Measurements from ENCODE around the gene CAPZB. TPM values are rescaled to one million over a fixed set of nuclear protein-coding genes. Genes with fewer than 3 reads are reported as not detected.

The CAPZB gene
- total and polyA plus RNA-seq, 11 donors: 77.8 to 348 (median 237) TPM

GRCh38 chr1:19532519-19532918 is 47.2 kb upstream of the CAPZB start:
- intact Hi-C loops (cut with DNase I): no loop called here
- no peak for TF ChIP-seq CTCF (IDR thresholded peaks at IDR 0.05)
- no peak for TF ChIP-seq POLR2A (IDR thresholded peaks at IDR 0.05)
- Histone ChIP-seq H3K4me1 (peaks cover 0 to 32% (median 9%) of the 10 kb centered on the region in 12 donors), H3K27me3 (no peaks in the 10 kb centered on the region), H3K4me3 (no peak overlapping the region), H3K27ac (peak overlapping the region in 1 of 12 donors; percentile 86), H3K36me3 (no peaks in the 10 kb centered on the region), H3K9me3 (peaks cover 0 to 23% (median 7%) of the 10 kb centered on the region in 12 donors)
- 93 to 96% (median 95%) methylated on average over 4 of the region's 4 CpGs for WGBS, 4 donors
- no peak for ATAC-seq
- DNase-seq: no peak

- TF ChIP-seq POLR2A (IDR thresholded peaks at IDR 0.05) (no peak), CTCF (IDR thresholded peaks at IDR 0.05) (no peak)
- Histone ChIP-seq H3K27ac (peak overlapping the region; percentile 20 to 86 (median 56)), H3K27me3 (no peaks in the 10 kb centered on the region), H3K9me3 (peaks cover 0 to 14% (median 7%) of the 10 kb centered on the region in 12 donors), H3K4me3 (no peak overlapping the region), H3K4me1 (peaks cover 0 to 32% (median 9%) of the 10 kb centered on the region in 12 donors), H3K36me3 (no peaks in the 10 kb centered on the region)
- peak in 3 of 4 donors; percentile 57 to 74 (median 66) for ATAC-seq
- intact Hi-C loops (cut with DNase I): no loop called here
- peak in 4 of 5 donors; percentile 47 to 64 (median 53) for DNase-seq
- 27 to 35% (median 32%) methylated on average over 7 of the region's 7 CpGs for WGBS, 4 donors
Observed at GRCh38 chr1:19529664-19530063, 44.3 kb upstream of the CAPZB start.

GRCh38 chr1:19528438-19528837 is 43.1 kb upstream of the CAPZB start:
- H3K27ac ChIP-seq: peak overlapping the region in 1 of 12 donors; percentile 52
- no peak for DNase-seq
- intact Hi-C loops (cut with DNase I): no loop called here
- no peak for ATAC-seq
- peaks cover 0 to 22% (median 9%) of the 10 kb centered on the region in 12 donors for H3K4me1 ChIP-seq
- WGBS, 4 donors: 82 to 91% (median 87%) methylated on average over 2 of the region's 2 CpGs
- H3K4me3 ChIP-seq: no peak overlapping the region
- TF ChIP-seq POLR2A (IDR thresholded peaks at IDR 0.05) (no peak), CTCF (IDR thresholded peaks at IDR 0.05) (no peak)
- H3K9me3 ChIP-seq: peaks cover 0 to 14% (median 7%) of the 10 kb centered on the region in 12 donors
- H3K27me3 ChIP-seq: no peaks in the 10 kb centered on the region
- no peaks in the 10 kb centered on the region for H3K36me3 ChIP-seq

GRCh38 chr1:19525607-19526545 is 40.5 kb upstream of the CAPZB start:
- WGBS, 4 donors: 87 to 93% (median 90%) methylated on average over 8 of the region's 8 CpGs
- DNase-seq: no peak
- Histone ChIP-seq H3K9me3 (peaks cover 0 to 5% (median 0%) of the 10 kb centered on the region in 12 donors), H3K27ac (no peak overlapping the region), H3K36me3 (no peaks in the 10 kb centered on the region), H3K27me3 (no peaks in the 10 kb centered on the region), H3K4me1 (peaks cover 0 to 20% (median 9%) of the 10 kb centered on the region in 12 donors), H3K4me3 (no peak overlapping the region)
- intact Hi-C loops (cut with DNase I): no loop called here
- no peak for TF ChIP-seq CTCF (IDR thresholded peaks at IDR 0.05)
- no peak for TF ChIP-seq POLR2A (IDR thresholded peaks at IDR 0.05)
- no peak for ATAC-seq
